K562 (cell line): ENCODE data around the gene KLHL6. TPM values are rescaled to one million over a fixed set of nuclear protein-coding genes. Genes with fewer than 3 reads are reported as not detected.
A peak's percentile ranks its signal among the peaks of the same experiment; 100 is the strongest.

Source experiments
- ATAC-seq: fragments of 200-7000 bp; cut with Tn5 transposase; 3 replicates; pipeline ENCODE4 v1.9.1; 2020; ENCODE audit warnings: moderate library complexity
- BruUV-seq: library from RNA; stranded (reverse); fragments of 400-500 nt; replicated peaks from 2 replicates; lab custom pipeline; 2021; lab: Mats Ljungman, UMichigan
- CTCF ChIA-PET: fragments of 300-600 bp; formaldehyde crosslinking; extraction: SDS; loops from one replicate; lab custom pipeline; 2021; ENCODE audit warnings: low intra/inter-chr PET ratio; lab: Yijun Ruan, JAX
- POLR2A ChIA-PET: fragments of 300-600, 350-650 bp; sonication (Branson Sonifier 250); formaldehyde crosslinking; extraction: SDS; loops from one replicate; lab custom pipeline; 2021; ENCODE audit warnings: antibody characterized with exemption, inconsistent platforms; lab: Yijun Ruan, JAX
- DNase-seq, 4 experiments: peaks; one replicate each; pipeline versions ENCODE4 v3.0.0 to v3.0.0-alpha.2; 2011 to 2018; ENCODE audit warnings: low spot score in 3 of 4, mixed read lengths in 3 of 4; ENCODE audit errors: extremely low read depth in 1 of 4
- FAIRE-seq: peaks from 2 replicates; lab custom pipeline; 2011; peaks lifted over from hg19 to GRCh38; lab: Jason Lieb, UNC
- H2AFZ ChIP-seq: 2 replicates; pipeline ENCODE4 v1.6.0; 2011; ENCODE audit warnings: low read depth, low read length, control low read depth, inconsistent platforms
- H3K27ac ChIP-seq: fragments of 200-600 bp; 3 replicates; pipeline ENCODE4 v1.8.0; 2011; ENCODE audit warnings: low read depth, mild to moderate bottlenecking, control low read depth, inconsistent platforms, low read length, moderate library complexity, mixed read lengths; ENCODE audit errors: extremely low read depth
- H3K27me3 ChIP-seq, 2 experiments: fragments of 300-600 bp in 1 of 2; 2 replicates in 1 of 2; 3 replicates in 1 of 2; pipeline versions ENCODE4 v1.6.0 to v1.8.0; 2011; ENCODE audit warnings: inconsistent platforms in 2 of 2, low read length in 2 of 2, mild to moderate bottlenecking in 1 of 2, mixed read lengths in 1 of 2, moderate library complexity in 1 of 2; ENCODE audit not compliant: control insufficient read depth in 2 of 2, insufficient read depth in 2 of 2
- H3K36me3 ChIP-seq: fragments of 300-600 bp; 3 replicates; pipeline ENCODE4 v1.8.0; 2011; ENCODE audit warnings: mild to moderate bottlenecking, low read length, inconsistent platforms; ENCODE audit not compliant: control insufficient read depth, insufficient read depth
- H3K4me1 ChIP-seq, 2 experiments: fragments of 200-600 bp in 1 of 2; replicated peaks in 1 of 2; 2 replicates in 1 of 2; 3 replicates in 1 of 2; pipeline versions ENCODE4 v1.5.1 to v1.8.0; 2011; ENCODE audit warnings: inconsistent platforms in 2 of 2, low read length in 2 of 2, mild to moderate bottlenecking in 1 of 2, mixed read lengths in 1 of 2, moderate library complexity in 1 of 2; ENCODE audit not compliant: control insufficient read depth in 2 of 2, insufficient read depth in 2 of 2
- H3K4me2 ChIP-seq: 2 replicates; pipeline ENCODE4 v1.6.1; 2011; ENCODE audit warnings: low read length, control low read depth, inconsistent platforms, mixed read lengths; ENCODE audit not compliant: insufficient read depth
- H3K4me3 ChIP-seq: fragments of 200-600 bp; sonication (generic), shearing (Covaris generic); 2 replicates; pipeline ENCODE4 v1.5.1; 2016; ENCODE audit warnings: control low read depth, inconsistent platforms
- H3K79me2 ChIP-seq: fragments of 200-600 bp; 3 replicates; pipeline ENCODE4 v1.8.0; 2011; ENCODE audit warnings: low read length, inconsistent platforms; ENCODE audit not compliant: control insufficient read depth, insufficient read depth
- H3K9ac ChIP-seq, 2 experiments: 2 replicates each; pipeline versions ENCODE4 v1.6.0 to v1.6.1; 2011; ENCODE audit warnings: low read depth in 2 of 2, low read length in 2 of 2, control low read depth in 1 of 2, inconsistent platforms in 1 of 2, mild to moderate bottlenecking in 1 of 2, mixed read lengths in 1 of 2; ENCODE audit not compliant: insufficient read depth in 1 of 2
- H3K9me1 ChIP-seq: one replicate; pipeline ENCODE4 v1.6.0; 2011; ENCODE audit warnings: inconsistent platforms, mild to moderate bottlenecking, low read length, moderate library complexity; ENCODE audit not compliant: control insufficient read depth, insufficient read depth
- H3K9me3 ChIP-seq: replicated peaks from 2 replicates; pipeline ENCODE4 v1.5.1; 2011; ENCODE audit warnings: low read depth, low read length, inconsistent platforms; ENCODE audit not compliant: control insufficient read depth, insufficient read depth
- H4K20me1 ChIP-seq: replicated peaks from 2 replicates; pipeline ENCODE4 v1.6.1; 2011; ENCODE audit warnings: low read length, inconsistent platforms, mixed read lengths; ENCODE audit not compliant: control insufficient read depth, insufficient read depth
- CBFB ChIP-seq: sonication (generic); formaldehyde crosslinking; IDR thresholded peaks from 2 replicates; pipeline ENCODE4 v1.4.0; 2020; ENCODE audit warnings: mild to moderate bottlenecking, missing genetic modification reagents
- CTCF ChIP-seq, 3 experiments: IDR thresholded peaks in 2 of 3; conservative IDR thresholded peaks in 1 of 3; 2 replicates each; pipeline ENCODE4 v1.5.1; 2011 to 2012; ENCODE audit warnings: low read length in 3 of 3, mild to moderate bottlenecking in 3 of 3, control low read depth in 2 of 3, improper control_type of control experiment in 1 of 3, inconsistent platforms in 1 of 3, low read depth in 1 of 3, mixed read lengths in 1 of 3, moderate library complexity in 1 of 3; ENCODE audit not compliant: insufficient read depth in 2 of 3
- RAD21 ChIP-seq, 2 experiments: fragments of 250-450 bp in 1 of 2; fragments of 450-650 bp in 1 of 2; sonication (Bioruptor Pico) in 1 of 2; formaldehyde crosslinking in 1 of 2; IDR thresholded peaks in 1 of 2; conservative IDR thresholded peaks in 1 of 2; 2 replicates each; pipeline versions ENCODE4 v1.4.0 to v1.8.0; 2020 to 2022; ENCODE audit warnings: mild to moderate bottlenecking in 2 of 2, moderate library complexity in 1 of 2
- WGBS: fragments of 100-300 bp; shearing (Covaris generic); methylation state at CpG from one replicate; pipeline ENCODE4 v1.1.6; 2016; ENCODE audit warnings: low coverage, mixed read lengths; ENCODE audit not compliant: insufficient coverage; ENCODE audit errors: missing lambda C conversion rate; 5-methylcytosine and 5-hydroxymethylcytosine counted together
- in situ Hi-C: fragments of 300-500 bp; cut with MboI; formaldehyde crosslinking; loops from 4 replicates; pipeline ENCODE4 v1.15.0; 2018; ENCODE audit warnings: inconsistent platforms, mixed read lengths
- intact Hi-C: fragments of 100-400 bp; cut with micrococcal nuclease; formaldehyde crosslinking; loops from 2 replicates; pipeline ENCODE4 v1.14.2; 2022
- polyA plus RNA-seq, 8 experiments: library from polyadenylated mRNA; depleted of rRNA in 4 of 8; stranded (reverse) in 5 of 8; unstranded in 3 of 8; fragments of >200 nt; fragmentation: Nextera tagmentation in 2 of 8; fragmentation: Illumina TruSeq in 1 of 8; extraction: Ambion mirVana in 2 of 8; extraction: Trizol in 1 of 8; gene quantifications; 2 replicates each; pipeline versions ENCODE4 v1.2.1 to v1.2.3, GENCODE V29; 2011 to 2014; ENCODE audit warnings: inconsistent platforms in 1 of 8, missing spikeins in 1 of 8
- total RNA-seq, 7 experiments: library from RNA; depleted of rRNA in 6 of 7; stranded (reverse); fragments of >200 nt in 6 of 7; fragmentation: Illumina TruSeq in 2 of 7; extraction: Trizol in 2 of 7; gene quantifications; 2 replicates each; pipeline versions ENCODE4 v1.2.1 to v1.2.3, GENCODE V29; 2011 to 2021; ENCODE audit warnings: low replicate concordance in 1 of 7
- TF ChIP-seq, protein P1 (sequence below), 2 experiments: fragments of 450-650 bp; formaldehyde crosslinking in 1 of 2; IDR thresholded peaks; 2 replicates each; pipeline versions ENCODE4 v1.4.0 to v1.6.1; 2014 to 2020; ENCODE audit warnings: mild to moderate bottlenecking in 2 of 2, borderline replicate concordance in 1 of 2, low read depth in 1 of 2
- TF ChIP-seq, protein P2 (sequence below), 2 experiments: IDR thresholded peaks; 2 replicates each; pipeline ENCODE4 v1.6.1; 2011; ENCODE audit warnings: borderline replicate concordance in 1 of 2, control low read depth in 1 of 2, low read depth in 1 of 2, low read length in 1 of 2, mild to moderate bottlenecking in 1 of 2, mixed read lengths in 1 of 2, moderate library complexity in 1 of 2; ENCODE audit not compliant: insufficient read depth in 1 of 2, insufficient read length in 1 of 2, poor library complexity in 1 of 2, severe bottlenecking in 1 of 2; ENCODE audit errors: extremely low read depth in 1 of 2

KLHL6 gene
- total and polyA plus RNA-seq, 9 of the 15 experiments (the other 6 are each of a cell fraction or from before 2014, with no cell fraction given) = 0.18 to 2.1 (median 1.4) TPM

DNA sequence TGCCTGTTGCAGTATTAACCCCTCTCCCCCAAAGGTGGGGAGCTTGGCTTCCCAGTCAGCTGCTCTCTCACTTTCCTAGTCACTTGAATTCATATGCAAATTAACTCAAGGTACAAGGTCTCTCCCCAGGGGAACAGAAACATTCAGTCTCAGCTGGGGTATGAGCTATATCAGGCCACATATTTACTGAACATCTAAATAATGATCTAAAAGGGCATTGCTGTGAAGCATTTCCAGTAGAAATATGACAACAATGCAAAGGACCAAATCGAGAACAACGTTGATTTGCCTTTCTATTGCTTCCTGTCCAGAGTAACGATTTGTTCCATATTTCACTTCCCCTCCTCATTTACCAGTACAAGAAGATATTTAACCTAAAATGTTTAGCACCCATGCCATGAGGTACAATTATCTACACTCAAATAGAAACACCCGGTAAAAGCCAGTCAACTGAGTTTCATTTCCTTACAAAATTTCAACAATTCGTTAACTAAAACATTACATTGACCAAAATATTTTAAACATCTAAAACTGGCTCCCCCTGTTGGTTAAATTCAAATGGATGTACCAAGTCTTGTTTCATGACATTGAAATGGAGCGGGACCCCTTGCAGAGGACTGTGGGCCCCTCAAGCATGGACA lies 36.5 kb upstream of the KLHL6 start:
- no TSS peak for BruUV-seq
- H3K9ac ChIP-seq = no peak overlapping the region
- WGBS = 22% methylated on average over 6 of the region's 6 CpGs
- peak overlapping the region; percentile 67 for H2AFZ ChIP-seq
- H4K20me1 ChIP-seq = no peaks in the 10 kb centered on the region
- H3K4me2 ChIP-seq = no peak overlapping the region
- H3K36me3 ChIP-seq = no peaks in the 10 kb centered on the region
- H3K9me1 ChIP-seq = no peaks in the 10 kb centered on the region
- ChIA-PET POLR2A (interaction anchor here (0.6 to 1.7 kb wide), 2 partner anchors 12 to 1001 kb away, joined by 3 to 5 read pairs; no protein-coding TSS in a partner anchor), CTCF (no interaction called here)
- H3K4me3 ChIP-seq = no peak overlapping the region
- no peak for ATAC-seq
- peak in 1 of 4 experiments; percentile 19 for DNase-seq
- intact Hi-C loops (no loop called here), in situ Hi-C loops (no loop called here)
- no peaks in the 10 kb centered on the region for H3K79me2 ChIP-seq
- FAIRE-seq = peak; percentile 64
- H3K27ac ChIP-seq = no peak overlapping the region
- no peaks in the 10 kb centered on the region for H3K27me3 ChIP-seq
- H3K9me3 ChIP-seq = no peaks in the 10 kb centered on the region
- no peaks in the 10 kb centered on the region for H3K4me1 ChIP-seq
- TF ChIP-seq CBFB (no peak), CTCF (IDR thresholded peaks at IDR 0.05 in 2 of 3, conservative IDR thresholded peaks at IDR 0.05 in 1 of 3; ENCODE audit: insufficient read depth in 2 of 3, low read depth in 1 of 3, low read length in 3 of 3) (peak; percentile 26 to 39 (median 37); a peak in 4 of 6 replicates), RAD21 (CRISPR knock-in tag; conservative IDR thresholded peaks at IDR 0.05 in 1 of 2, IDR thresholded peaks at IDR 0.05 in 1 of 2) (0 out of 4 replicates have a peak, but pooled peaks of 1 of the 2 experiments have one; percentile 22)
- TF ChIP-seq, protein P1, sequence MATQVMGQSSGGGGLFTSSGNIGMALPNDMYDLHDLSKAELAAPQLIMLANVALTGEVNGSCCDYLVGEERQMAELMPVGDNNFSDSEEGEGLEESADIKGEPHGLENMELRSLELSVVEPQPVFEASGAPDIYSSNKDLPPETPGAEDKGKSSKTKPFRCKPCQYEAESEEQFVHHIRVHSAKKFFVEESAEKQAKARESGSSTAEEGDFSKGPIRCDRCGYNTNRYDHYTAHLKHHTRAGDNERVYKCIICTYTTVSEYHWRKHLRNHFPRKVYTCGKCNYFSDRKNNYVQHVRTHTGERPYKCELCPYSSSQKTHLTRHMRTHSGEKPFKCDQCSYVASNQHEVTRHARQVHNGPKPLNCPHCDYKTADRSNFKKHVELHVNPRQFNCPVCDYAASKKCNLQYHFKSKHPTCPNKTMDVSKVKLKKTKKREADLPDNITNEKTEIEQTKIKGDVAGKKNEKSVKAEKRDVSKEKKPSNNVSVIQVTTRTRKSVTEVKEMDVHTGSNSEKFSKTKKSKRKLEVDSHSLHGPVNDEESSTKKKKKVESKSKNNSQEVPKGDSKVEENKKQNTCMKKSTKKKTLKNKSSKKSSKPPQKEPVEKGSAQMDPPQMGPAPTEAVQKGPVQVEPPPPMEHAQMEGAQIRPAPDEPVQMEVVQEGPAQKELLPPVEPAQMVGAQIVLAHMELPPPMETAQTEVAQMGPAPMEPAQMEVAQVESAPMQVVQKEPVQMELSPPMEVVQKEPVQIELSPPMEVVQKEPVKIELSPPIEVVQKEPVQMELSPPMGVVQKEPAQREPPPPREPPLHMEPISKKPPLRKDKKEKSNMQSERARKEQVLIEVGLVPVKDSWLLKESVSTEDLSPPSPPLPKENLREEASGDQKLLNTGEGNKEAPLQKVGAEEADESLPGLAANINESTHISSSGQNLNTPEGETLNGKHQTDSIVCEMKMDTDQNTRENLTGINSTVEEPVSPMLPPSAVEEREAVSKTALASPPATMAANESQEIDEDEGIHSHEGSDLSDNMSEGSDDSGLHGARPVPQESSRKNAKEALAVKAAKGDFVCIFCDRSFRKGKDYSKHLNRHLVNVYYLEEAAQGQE (IDR thresholded peaks at IDR 0.05; ENCODE audit: borderline replicate concordance) = 0 out of 2 replicates have a peak, but pooled peaks have one; percentile 7
- TF ChIP-seq, protein P1 (CRISPR knock-in tag; IDR thresholded peaks at IDR 0.05; ENCODE audit: low read depth) = no peak
- TF ChIP-seq, protein P2, sequence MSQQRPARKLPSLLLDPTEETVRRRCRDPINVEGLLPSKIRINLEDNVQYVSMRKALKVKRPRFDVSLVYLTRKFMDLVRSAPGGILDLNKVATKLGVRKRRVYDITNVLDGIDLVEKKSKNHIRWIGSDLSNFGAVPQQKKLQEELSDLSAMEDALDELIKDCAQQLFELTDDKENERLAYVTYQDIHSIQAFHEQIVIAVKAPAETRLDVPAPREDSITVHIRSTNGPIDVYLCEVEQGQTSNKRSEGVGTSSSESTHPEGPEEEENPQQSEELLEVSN (IDR thresholded peaks at IDR 0.05; ENCODE audit: borderline replicate concordance in 1 of 2, extremely low read depth in 1 of 2, insufficient read depth in 1 of 2, insufficient read length in 1 of 2, low read depth in 1 of 2, low read length in 1 of 2, poor library complexity in 1 of 2, severe bottlenecking in 1 of 2) = no peak
